Left ventricle myocardium inferior (tissue), 1 donor: Measurements from ENCODE around the gene EID3. TPM values are rescaled to one million over a fixed set of nuclear protein-coding genes. Genes with fewer than 3 reads are reported as not detected.

Experiments used
- DNase-seq: peaks from one replicate; pipeline ENCODE4 v3.0.0-alpha.2; 2020
- H3K27ac ChIP-seq: fragments of 200-600 bp; replicated peaks from 2 replicates; pipeline ENCODE4 v1.8.0; 2021
- H3K27me3 ChIP-seq: fragments of 200-600 bp; 2 replicates; pipeline ENCODE4 v1.8.0; 2021; ENCODE audit warnings: low read depth
- H3K36me3 ChIP-seq: fragments of 200-600 bp; 2 replicates; pipeline ENCODE4 v1.8.0; 2021
- H3K4me1 ChIP-seq: fragments of 200-600 bp; 2 replicates; pipeline ENCODE4 v1.8.0; 2021
- H3K4me3 ChIP-seq: fragments of 200-600 bp; 2 replicates; pipeline ENCODE4 v1.8.0; 2021; ENCODE audit warnings: mild to moderate bottlenecking, moderate library complexity
- H3K9me3 ChIP-seq: fragments of 200-600 bp; replicated peaks from 2 replicates; pipeline ENCODE4 v1.8.0; 2021
- CTCF ChIP-seq: fragments of 200-600 bp; IDR thresholded peaks from 2 replicates; pipeline ENCODE4 v1.8.0; 2021; ENCODE audit warnings: antibody characterized with exemption, mild to moderate bottlenecking, borderline replicate concordance
- intact Hi-C: fragments of 100-400 bp; cut with micrococcal nuclease; formaldehyde crosslinking; loops from one replicate; pipeline ENCODE4 v1.11.0; 2022
- total RNA-seq: library from RNA; stranded (reverse); fragmentation: NEBNext Ultra II Directional; extraction: Animal tissue kit (Norgen Biotek cat#: 25700); gene quantifications from one replicate; pipeline ENCODE4 v1.2.1, GENCODE V29; 2021
- donor health status: DM: no; HTN: yes; CAD: no; lungs with severe emphysema.

The EID3 gene
- total RNA-seq, 1 donor from 2014 or later: 0.60 TPM

- Histone ChIP-seq H3K4me1 (peaks cover 47% of the 10 kb centered on the region), H3K4me3 (no peak overlapping the region), H3K27me3 (no peaks in the 10 kb centered on the region), H3K27ac (no peak overlapping the region), H3K9me3 (no peaks in the 10 kb centered on the region), H3K36me3 (peaks cover 68% of the 10 kb centered on the region)
- intact Hi-C loops: no loop called here
- TF ChIP-seq CTCF: no peak
- no peak for DNase-seq
Observed at GRCh38 chr12:104348283-104348993, 44.9 kb downstream of the EID3 start.

GRCh38 chr12:104348994-104349494, 45.5 kb downstream of the EID3 start:
- Histone ChIP-seq H3K36me3 (peaks cover 63% of the 10 kb centered on the region), H3K27me3 (no peaks in the 10 kb centered on the region), H3K27ac (no peak overlapping the region), H3K4me3 (no peak overlapping the region), H3K4me1 (peaks cover 47% of the 10 kb centered on the region), H3K9me3 (no peaks in the 10 kb centered on the region)
- no peak for TF ChIP-seq CTCF
- intact Hi-C loops: no loop called here
- no peak for DNase-seq

GRCh38 chr12:104350211-104351056, 46.9 kb downstream of the EID3 start:
- no peak for DNase-seq
- intact Hi-C loops: no loop called here

GRCh38 chr12:104351057-104351983, 47.8 kb downstream of the EID3 start:
- DNase-seq: no peak
- Histone ChIP-seq H3K36me3 (peaks cover 58% of the 10 kb centered on the region), H3K4me3 (no peak overlapping the region), H3K4me1 (peaks cover 24% of the 10 kb centered on the region), H3K27ac (no peak overlapping the region), H3K9me3 (no peaks in the 10 kb centered on the region), H3K27me3 (no peaks in the 10 kb centered on the region)
- no peak for TF ChIP-seq CTCF
- intact Hi-C loops: no loop called here

More at GRCh38 chr12:104350211-104351056, 46.9 kb downstream of the EID3 start:
- Histone ChIP-seq H3K4me1 (peaks cover 33% of the 10 kb centered on the region), H3K36me3 (peaks cover 65% of the 10 kb centered on the region), H3K9me3 (no peaks in the 10 kb centered on the region), H3K27ac (no peak overlapping the region), H3K4me3 (no peak overlapping the region), H3K27me3 (no peaks in the 10 kb centered on the region)
- no peak for TF ChIP-seq CTCF

- no peak overlapping the region for H3K4me3 ChIP-seq
- no peak for DNase-seq
- peaks cover 17% of the 10 kb centered on the region for H3K4me1 ChIP-seq
- H3K27me3 ChIP-seq: no peaks in the 10 kb centered on the region
- H3K36me3 ChIP-seq: peaks cover 54% of the 10 kb centered on the region
- H3K9me3 ChIP-seq: no peaks in the 10 kb centered on the region
- intact Hi-C loops: no loop called here
- H3K27ac ChIP-seq: no peak overlapping the region
- no peak for TF ChIP-seq CTCF
Observed at GRCh38 chr12:104352106-104352713, 48.7 kb downstream of the EID3 start.
